Nephron (organoid): ENCODE measurements around the gene GDI2.
A peak's percentile ranks its signal among the peaks of the same experiment; 100 is the strongest.
"Not testable (repeated sequence)": the region's sequence is repeated elsewhere in the genome, so short reads cannot be mapped to it uniquely, and the experiment has no call there.

Experiments
- H3K27ac Mint-ChIP-seq, 3 experiments: 2 replicates each; pipeline ENCODE4 v1.8.0; 2020; ENCODE audit warnings: mixed read lengths in 3 of 3, mild to moderate bottlenecking in 2 of 3, moderate library complexity in 1 of 3
- H3K27me3 Mint-ChIP-seq: 2 replicates; pipeline ENCODE4 v1.8.0; 2021; ENCODE audit warnings: low read depth, mild to moderate bottlenecking, moderate library complexity, mixed read lengths
- H3K36me3 Mint-ChIP-seq: 2 replicates; pipeline ENCODE4 v1.8.0; 2020; ENCODE audit warnings: low read depth, mixed read lengths
- H3K4me1 Mint-ChIP-seq: 2 replicates; pipeline ENCODE4 v1.8.0; 2020; ENCODE audit warnings: mixed read lengths
- H3K4me3 Mint-ChIP-seq, 3 experiments: 2 replicates each; pipeline ENCODE4 v1.8.0; 2020; ENCODE audit warnings: mild to moderate bottlenecking in 3 of 3, mixed read lengths in 3 of 3, moderate library complexity in 2 of 3
- H3K9me3 Mint-ChIP-seq: 2 replicates; pipeline ENCODE4 v1.8.0; 2020; ENCODE audit warnings: mixed read lengths
- TF ChIP-seq, protein P1 (sequence below), 3 experiments: fragments of 200-600 bp; sonication (generic); IDR thresholded peaks; one replicate each; pipeline ENCODE4 v1.5.0; 2021; ENCODE audit warnings: antibody characterized with exemption in 3 of 3; ENCODE audit not compliant: unreplicated experiment in 3 of 3

Gene GDI2

GRCh38 chr10:5813091-5813340 is 218 bp downstream of the GDI2 start:
- peak overlapping the region; percentile 91 to 96 (median 92) for H3K4me3 Mint-ChIP-seq
- no peaks in the 10 kb centered on the region for H3K27me3 Mint-ChIP-seq
- H3K36me3 Mint-ChIP-seq, result peaks cover 5% of the 10 kb centered on the region
- TF ChIP-seq, protein P1, sequence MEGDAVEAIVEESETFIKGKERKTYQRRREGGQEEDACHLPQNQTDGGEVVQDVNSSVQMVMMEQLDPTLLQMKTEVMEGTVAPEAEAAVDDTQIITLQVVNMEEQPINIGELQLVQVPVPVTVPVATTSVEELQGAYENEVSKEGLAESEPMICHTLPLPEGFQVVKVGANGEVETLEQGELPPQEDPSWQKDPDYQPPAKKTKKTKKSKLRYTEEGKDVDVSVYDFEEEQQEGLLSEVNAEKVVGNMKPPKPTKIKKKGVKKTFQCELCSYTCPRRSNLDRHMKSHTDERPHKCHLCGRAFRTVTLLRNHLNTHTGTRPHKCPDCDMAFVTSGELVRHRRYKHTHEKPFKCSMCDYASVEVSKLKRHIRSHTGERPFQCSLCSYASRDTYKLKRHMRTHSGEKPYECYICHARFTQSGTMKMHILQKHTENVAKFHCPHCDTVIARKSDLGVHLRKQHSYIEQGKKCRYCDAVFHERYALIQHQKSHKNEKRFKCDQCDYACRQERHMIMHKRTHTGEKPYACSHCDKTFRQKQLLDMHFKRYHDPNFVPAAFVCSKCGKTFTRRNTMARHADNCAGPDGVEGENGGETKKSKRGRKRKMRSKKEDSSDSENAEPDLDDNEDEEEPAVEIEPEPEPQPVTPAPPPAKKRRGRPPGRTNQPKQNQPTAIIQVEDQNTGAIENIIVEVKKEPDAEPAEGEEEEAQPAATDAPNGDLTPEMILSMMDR (IDR thresholded peaks at IDR 0.05; ENCODE audit: unreplicated experiment in 3 of 3), result no peak
- peaks cover 41% of the 10 kb centered on the region for H3K4me1 Mint-ChIP-seq
- no peaks in the 10 kb centered on the region for H3K9me3 Mint-ChIP-seq
- peak overlapping the region; percentile 93 to 97 (median 95) for H3K27ac Mint-ChIP-seq

DNA sequence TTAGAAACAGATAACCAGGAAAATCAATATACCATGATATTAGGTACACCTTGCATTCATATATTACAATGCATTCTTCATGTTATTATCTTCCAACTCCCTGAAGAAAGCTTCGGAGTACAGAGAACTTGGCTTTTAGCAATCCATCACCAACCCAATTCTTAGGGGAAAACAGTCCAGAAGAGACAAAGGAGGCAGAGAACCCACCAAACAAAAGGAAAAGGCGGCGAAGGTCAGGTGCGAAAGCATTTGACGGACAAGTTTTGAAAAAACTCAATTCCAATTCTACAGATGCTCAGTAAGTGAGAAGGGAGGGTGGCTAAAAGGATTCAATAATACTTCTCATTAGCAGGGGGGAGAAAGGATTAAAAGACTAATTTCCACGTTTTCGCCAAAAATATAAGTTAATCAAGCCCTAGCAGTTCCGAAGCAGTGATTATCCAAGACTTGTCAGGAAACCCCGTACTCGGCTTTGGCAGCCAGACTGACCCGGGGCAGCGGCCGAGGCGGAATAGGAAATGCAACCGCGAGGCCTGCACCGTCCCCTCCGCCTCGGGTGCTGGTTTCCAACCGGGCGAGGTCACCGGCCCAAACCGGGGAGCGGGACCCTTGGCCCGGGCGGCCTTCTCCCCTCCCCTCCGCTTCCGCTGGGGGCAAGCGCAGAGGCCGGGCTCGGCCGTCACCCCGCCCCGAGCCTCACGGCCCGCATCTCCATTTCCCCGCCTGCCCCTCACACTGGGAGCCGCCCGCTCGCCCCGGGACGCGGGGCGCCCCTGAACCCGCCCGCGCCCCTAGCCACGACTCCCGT is 747 bp downstream of the GDI2 start:
- Mint-ChIP-seq H3K36me3 (peaks cover 8% of the 10 kb centered on the region), H3K27ac (peak overlapping the region; percentile 91 to 95 (median 93)), H3K4me1 (peaks cover 44% of the 10 kb centered on the region), H3K9me3 (no peaks in the 10 kb centered on the region), H3K4me3 (peak overlapping the region; percentile 91 to 94 (median 92)), H3K27me3 (no peaks in the 10 kb centered on the region)
- TF ChIP-seq, protein P1 (IDR thresholded peaks at IDR 0.05; ENCODE audit: unreplicated experiment in 3 of 3), result no peak

DNA sequence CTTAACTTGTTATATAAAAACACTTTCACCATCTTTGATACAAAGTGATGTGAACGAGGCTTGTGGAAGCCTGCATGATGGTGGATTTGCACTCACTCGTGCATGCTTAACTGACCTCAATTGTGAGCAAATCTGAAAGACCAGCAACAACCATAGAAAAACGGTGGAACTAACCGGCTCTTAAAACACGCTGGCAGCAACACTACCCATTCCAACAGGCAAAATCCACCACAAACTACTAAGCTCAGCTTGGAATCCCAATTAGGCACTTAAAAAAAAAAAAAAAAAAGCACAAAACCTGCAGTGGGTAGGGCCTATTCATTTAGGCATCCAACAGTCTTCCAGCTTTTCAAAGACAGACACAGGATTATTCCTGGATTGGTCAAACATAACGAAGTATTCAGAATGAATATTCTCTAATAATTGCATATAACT is 1.8 kb downstream of the GDI2 start:
- TF ChIP-seq, protein P1 (IDR thresholded peaks at IDR 0.05; ENCODE audit: unreplicated experiment in 3 of 3), result no peak
- no peaks in the 10 kb centered on the region for H3K27me3 Mint-ChIP-seq
- peaks cover 55% of the 10 kb centered on the region for H3K4me1 Mint-ChIP-seq
- peak overlapping the region; percentile 91 to 94 (median 92) for H3K4me3 Mint-ChIP-seq
- peaks cover 12% of the 10 kb centered on the region for H3K36me3 Mint-ChIP-seq
- no peaks in the 10 kb centered on the region for H3K9me3 Mint-ChIP-seq
- H3K27ac Mint-ChIP-seq, result peak overlapping the region; percentile 81 to 83 (median 82)

- Mint-ChIP-seq H3K9me3 (no peaks in the 10 kb centered on the region), H3K4me3 (peak overlapping the region; percentile 78 to 94 (median 91)), H3K27me3 (no peaks in the 10 kb centered on the region), H3K4me1 (peaks cover 57% of the 10 kb centered on the region), H3K27ac (peak overlapping the region in 1 of 3 experiments; percentile 37), H3K36me3 (peaks cover 21% of the 10 kb centered on the region)
- TF ChIP-seq, protein P1 (IDR thresholded peaks at IDR 0.05; ENCODE audit: unreplicated experiment in 3 of 3), result no peak
Observed at GRCh38 chr10:5810225-5810624, 3.0 kb downstream of the GDI2 start.

DNA sequence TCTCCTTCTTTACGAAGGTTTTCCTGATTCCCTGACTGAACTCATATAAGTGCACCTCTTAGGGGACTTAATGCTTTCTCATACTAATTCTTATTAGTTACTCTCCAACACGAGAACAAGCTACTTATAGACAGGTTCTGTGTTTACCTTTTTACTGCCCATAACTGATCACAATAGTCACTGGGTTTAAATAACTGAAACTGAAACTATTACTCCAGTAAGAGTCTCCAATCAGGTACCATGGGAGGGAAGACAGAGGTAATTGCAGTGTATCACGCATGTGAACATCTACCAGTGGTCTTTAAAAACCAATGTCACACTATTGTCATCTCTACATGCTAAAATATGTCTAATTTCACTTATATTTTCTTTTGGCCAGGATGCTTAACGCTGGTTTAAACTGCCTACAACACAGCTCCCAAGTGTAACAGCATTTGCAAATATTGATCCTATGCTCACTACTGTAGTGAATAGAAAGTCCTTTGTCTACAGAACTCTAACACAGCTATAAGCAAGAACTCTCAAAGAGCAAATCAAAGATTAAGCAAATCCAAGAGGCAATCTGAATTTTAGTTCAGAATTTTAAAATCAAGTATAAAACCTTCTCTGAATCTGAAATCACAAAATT is 3.6 kb downstream of the GDI2 start:
- peaks cover 21% of the 10 kb centered on the region for H3K36me3 Mint-ChIP-seq
- no peaks in the 10 kb centered on the region for H3K9me3 Mint-ChIP-seq
- no peaks in the 10 kb centered on the region for H3K27me3 Mint-ChIP-seq
- peak overlapping the region in 2 of 3 experiments; percentile 2 to 11 for H3K27ac Mint-ChIP-seq
- TF ChIP-seq, protein P1 (IDR thresholded peaks at IDR 0.05; ENCODE audit: unreplicated experiment in 3 of 3), result no peak
- H3K4me3 Mint-ChIP-seq, result peak overlapping the region; percentile 5 to 91 (median 19)
- H3K4me1 Mint-ChIP-seq, result peaks cover 54% of the 10 kb centered on the region

DNA sequence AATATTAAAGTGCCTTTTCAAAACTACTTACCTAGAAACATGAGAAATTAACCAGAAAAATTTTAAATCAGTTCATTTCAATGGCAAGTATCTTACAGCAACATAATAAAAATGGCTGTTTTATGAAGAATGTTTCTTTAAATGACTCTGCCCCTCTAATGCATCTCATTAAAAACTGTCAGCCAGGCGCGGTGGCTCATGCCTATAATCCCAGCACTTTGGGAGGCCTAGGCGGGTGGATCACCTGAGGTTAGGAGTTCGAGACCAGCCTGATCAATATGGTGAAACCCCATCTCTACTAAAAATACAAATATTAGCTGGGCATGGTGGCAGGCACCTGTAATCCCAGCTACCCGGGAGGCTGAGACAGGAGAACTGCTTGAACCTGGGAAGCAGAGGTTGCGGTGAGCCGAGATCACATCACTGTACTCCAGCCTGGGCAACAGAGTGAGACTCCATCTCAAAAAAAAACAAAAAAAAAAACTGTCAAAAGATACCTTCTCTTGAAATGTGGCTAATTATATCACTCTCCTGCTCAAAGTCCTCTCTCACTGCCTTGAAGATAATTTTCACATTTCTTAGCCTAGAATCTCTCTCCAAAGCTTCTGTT is 4.3 kb downstream of the GDI2 start:
- Mint-ChIP-seq H3K4me3 (peak overlapping the region in 1 of 3 experiments; percentile 5), H3K27ac (peak overlapping the region in 2 of 3 experiments; percentile 2 to 11), H3K36me3 (peaks cover 27% of the 10 kb centered on the region), H3K4me1 (peaks cover 48% of the 10 kb centered on the region)
- H3K27me3 Mint-ChIP-seq, H3K9me3 Mint-ChIP-seq: not testable (repeated sequence)
